DOHH2 (cell line): Measurements from ENCODE around the gene RPTOR.

ENCODE experiments used
- H3F3A ChIP-seq: fragments of 200-600 bp; sonication (generic), shearing (Covaris generic); 2 replicates; pipeline ENCODE4 v1.6.0; 2016; ENCODE audit warnings: antibody characterized with exemption, mild to moderate bottlenecking; ENCODE audit not compliant: control insufficient read depth, insufficient read depth
- H3K27ac ChIP-seq: fragments of 200-600 bp; sonication (generic); 2 replicates; pipeline ENCODE4 v1.5.1; 2014; ENCODE audit warnings: low read depth, mild to moderate bottlenecking, low read length, moderate library complexity
- H3K27me3 ChIP-seq: fragments of 200-600 bp; sonication (generic); 2 replicates; pipeline ENCODE4 v1.6.1; 2014; ENCODE audit warnings: mild to moderate bottlenecking, low read length, mixed read lengths; ENCODE audit not compliant: control insufficient read depth
- H3K36me3 ChIP-seq: fragments of 200-600 bp; sonication (generic); 2 replicates; pipeline ENCODE4 v1.6.1; 2014; ENCODE audit warnings: mild to moderate bottlenecking, low read length, moderate library complexity, mixed read lengths; ENCODE audit not compliant: control insufficient read depth
- H3K4me1 ChIP-seq: fragments of 200-600 bp; sonication (generic); 2 replicates; pipeline ENCODE4 v1.6.1; 2014; ENCODE audit warnings: mild to moderate bottlenecking, low read length, mixed read lengths; ENCODE audit not compliant: control insufficient read depth
- H3K4me2 ChIP-seq: fragments of 200-600 bp; sonication (generic); 2 replicates; pipeline ENCODE4 v1.6.0; 2014; ENCODE audit warnings: mild to moderate bottlenecking, low read length, moderate library complexity
- H3K4me3 ChIP-seq: fragments of 200-600 bp; sonication (generic); 2 replicates; pipeline ENCODE4 v1.5.1; 2014; ENCODE audit warnings: mild to moderate bottlenecking, low read length, mixed read lengths
- H3K79me2 ChIP-seq: fragments of 200-600 bp; sonication (generic); 2 replicates; pipeline ENCODE4 v1.6.1; 2014; ENCODE audit warnings: mild to moderate bottlenecking, low read length, mixed read lengths; ENCODE audit not compliant: control insufficient read depth
- H3K9me2 ChIP-seq: fragments of 200-600 bp; sonication (generic); replicated peaks from 2 replicates; pipeline ENCODE4 v1.6.1; 2014; ENCODE audit warnings: mild to moderate bottlenecking, low read length, mixed read lengths; ENCODE audit not compliant: control insufficient read depth
- H3K9me3 ChIP-seq: fragments of 200-600 bp; sonication (generic); 2 replicates; pipeline ENCODE4 v1.6.1; 2014; ENCODE audit warnings: antibody characterized with exemption, low read length, mixed read lengths; ENCODE audit not compliant: control insufficient read depth, insufficient read depth
- H4K20me1 ChIP-seq: fragments of 200-600 bp; sonication (generic); 2 replicates; pipeline ENCODE4 v1.6.0; 2014; ENCODE audit warnings: low read depth, mild to moderate bottlenecking, antibody characterized with exemption, low read length, moderate library complexity; ENCODE audit not compliant: control insufficient read depth, insufficient read depth
- EZH2phosphoT487 ChIP-seq: fragments of 200-600 bp; sonication (generic); IDR thresholded peaks from 2 replicates; pipeline ENCODE4 v1.6.1; 2017; ENCODE audit warnings: borderline replicate concordance, mild to moderate bottlenecking, antibody characterized with exemption, low read length, moderate library complexity, mixed read lengths
- TF ChIP-seq, protein P1 (sequence below): fragments of 200-600 bp; sonication (generic); IDR thresholded peaks from one replicate; pipeline ENCODE4 v1.5.1; 2014; ENCODE audit warnings: antibody characterized with exemption, mild to moderate bottlenecking, low read depth, low read length; ENCODE audit not compliant: poor library complexity, severe bottlenecking

The RPTOR gene

DNA sequence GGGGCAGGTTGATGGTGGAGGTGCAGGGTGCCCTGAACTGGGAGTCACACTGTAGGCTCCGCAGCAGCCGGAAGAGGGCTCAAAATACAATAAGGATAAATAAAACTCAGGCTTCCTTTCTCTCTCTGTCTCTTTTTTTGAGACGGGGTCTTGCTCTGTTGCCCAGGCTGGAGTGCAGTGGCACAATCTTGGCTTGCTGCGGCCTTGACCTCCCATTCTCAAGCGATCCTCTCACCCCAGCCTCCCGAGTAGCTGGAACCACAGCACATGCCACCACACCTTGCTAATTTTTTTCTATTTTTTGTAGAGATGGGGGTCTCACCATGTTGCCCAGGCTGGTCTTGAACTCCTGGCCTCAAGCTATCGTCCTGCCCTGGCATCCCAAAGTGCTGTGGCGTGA, 35.3 kb upstream of the RPTOR start:
- Histone ChIP-seq H3K4me1 (no peaks in the 10 kb centered on the region), H3K4me3 (no peak overlapping the region), H4K20me1 (no peaks in the 10 kb centered on the region), H3K36me3 (no peaks in the 10 kb centered on the region), H3K4me2 (no peak overlapping the region), H3K27me3 (no peaks in the 10 kb centered on the region; the same call in 1 of the 2 replicates), H3K79me2 (no peaks in the 10 kb centered on the region), H3K27ac (no peak overlapping the region), H3K9me2 (no peaks in the 10 kb centered on the region), H3F3A (no peaks in the 10 kb centered on the region), H3K9me3 (no peaks in the 10 kb centered on the region)
- no peak for TF ChIP-seq EZH2phosphoT487

GRCh38 chr17:80510132-80510531, 34.5 kb upstream of the RPTOR start:
- no peak overlapping the region for H3K4me3 ChIP-seq
- no peaks in the 10 kb centered on the region for H3F3A ChIP-seq
- no peaks in the 10 kb centered on the region; the same call in 1 of the 2 replicates for H3K27me3 ChIP-seq
- no peaks in the 10 kb centered on the region for H3K36me3 ChIP-seq
- H3K9me2 ChIP-seq = no peaks in the 10 kb centered on the region
- H3K9me3 ChIP-seq = no peaks in the 10 kb centered on the region
- H3K4me1 ChIP-seq = no peaks in the 10 kb centered on the region
- H3K79me2 ChIP-seq = no peaks in the 10 kb centered on the region
- no peak overlapping the region for H3K27ac ChIP-seq
- no peak overlapping the region for H3K4me2 ChIP-seq
- no peaks in the 10 kb centered on the region for H4K20me1 ChIP-seq
- TF ChIP-seq EZH2phosphoT487 = no peak
- TF ChIP-seq, protein P1, sequence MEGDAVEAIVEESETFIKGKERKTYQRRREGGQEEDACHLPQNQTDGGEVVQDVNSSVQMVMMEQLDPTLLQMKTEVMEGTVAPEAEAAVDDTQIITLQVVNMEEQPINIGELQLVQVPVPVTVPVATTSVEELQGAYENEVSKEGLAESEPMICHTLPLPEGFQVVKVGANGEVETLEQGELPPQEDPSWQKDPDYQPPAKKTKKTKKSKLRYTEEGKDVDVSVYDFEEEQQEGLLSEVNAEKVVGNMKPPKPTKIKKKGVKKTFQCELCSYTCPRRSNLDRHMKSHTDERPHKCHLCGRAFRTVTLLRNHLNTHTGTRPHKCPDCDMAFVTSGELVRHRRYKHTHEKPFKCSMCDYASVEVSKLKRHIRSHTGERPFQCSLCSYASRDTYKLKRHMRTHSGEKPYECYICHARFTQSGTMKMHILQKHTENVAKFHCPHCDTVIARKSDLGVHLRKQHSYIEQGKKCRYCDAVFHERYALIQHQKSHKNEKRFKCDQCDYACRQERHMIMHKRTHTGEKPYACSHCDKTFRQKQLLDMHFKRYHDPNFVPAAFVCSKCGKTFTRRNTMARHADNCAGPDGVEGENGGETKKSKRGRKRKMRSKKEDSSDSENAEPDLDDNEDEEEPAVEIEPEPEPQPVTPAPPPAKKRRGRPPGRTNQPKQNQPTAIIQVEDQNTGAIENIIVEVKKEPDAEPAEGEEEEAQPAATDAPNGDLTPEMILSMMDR = no peak

DNA sequence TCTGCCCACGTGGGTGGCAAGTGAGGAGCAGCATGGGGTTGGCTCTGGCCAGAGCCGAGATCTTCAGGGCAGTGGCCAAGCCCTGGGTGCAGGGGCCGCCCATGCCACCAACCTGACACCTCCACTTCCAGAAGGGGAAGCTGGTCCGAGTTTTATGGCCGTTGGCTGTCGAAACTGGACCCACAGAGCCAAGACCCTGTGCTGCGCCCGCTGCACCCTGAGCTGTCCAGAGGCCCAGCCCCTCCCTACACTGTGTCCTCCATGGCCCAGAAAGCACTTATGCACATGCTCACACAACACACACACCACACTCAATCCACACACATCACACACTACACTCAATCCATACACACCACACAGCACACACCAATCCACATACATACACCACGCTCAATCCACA, 33.9 kb upstream of the RPTOR start:
- Histone ChIP-seq H3K4me3 (no peak overlapping the region), H4K20me1 (no peaks in the 10 kb centered on the region), H3K27ac (no peak overlapping the region), H3K4me1 (no peaks in the 10 kb centered on the region), H3F3A (no peaks in the 10 kb centered on the region), H3K79me2 (no peaks in the 10 kb centered on the region), H3K4me2 (no peak overlapping the region), H3K9me3 (no peaks in the 10 kb centered on the region), H3K27me3 (no peaks in the 10 kb centered on the region; the same call in 1 of the 2 replicates), H3K9me2 (no peaks in the 10 kb centered on the region), H3K36me3 (no peaks in the 10 kb centered on the region)
- TF ChIP-seq, protein P1 = no peak
- TF ChIP-seq EZH2phosphoT487 = no peak

DNA sequence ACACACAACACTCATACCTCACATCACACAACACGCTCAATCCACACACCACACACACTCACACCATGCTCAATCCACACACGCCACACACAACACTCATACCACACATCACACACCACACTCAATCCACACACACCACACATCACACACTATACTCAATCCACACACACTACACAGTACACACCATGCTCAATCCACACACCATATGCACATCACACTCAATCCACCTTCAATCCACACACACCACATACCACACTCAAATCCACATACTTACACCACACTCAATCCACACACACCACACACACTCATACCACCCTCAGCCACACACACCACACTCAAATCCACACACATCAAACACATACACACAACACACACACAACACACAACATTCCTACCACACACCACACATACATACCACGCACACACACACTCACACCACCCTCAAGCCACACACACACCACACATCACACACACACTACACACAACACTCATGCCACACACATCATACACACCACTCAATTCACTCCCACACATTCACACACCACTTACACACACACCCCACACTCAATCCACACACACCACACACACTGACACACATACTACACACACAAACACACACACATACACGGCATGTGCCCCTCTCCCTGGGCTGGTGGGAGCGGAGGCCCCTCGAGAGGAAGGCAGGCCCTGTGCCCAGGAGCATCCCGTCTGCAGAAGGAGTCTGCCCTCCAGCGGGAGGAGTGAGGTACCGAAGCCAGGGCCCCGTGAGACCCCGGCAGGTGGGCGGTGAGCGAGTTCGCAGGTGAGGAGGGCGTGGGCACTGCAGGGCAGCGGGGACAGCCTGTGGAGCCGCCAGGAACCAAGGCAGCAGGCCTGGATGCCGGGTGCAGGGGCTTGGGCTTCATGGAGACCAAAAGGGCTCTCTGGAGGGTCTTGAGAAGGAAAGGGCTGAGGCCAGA, 33.1 kb upstream of the RPTOR start:
- Histone ChIP-seq H3F3A (no peaks in the 10 kb centered on the region), H3K9me2 (no peaks in the 10 kb centered on the region), H4K20me1 (no peaks in the 10 kb centered on the region), H3K79me2 (no peaks in the 10 kb centered on the region), H3K27me3 (no peaks in the 10 kb centered on the region; the same call in 1 of the 2 replicates), H3K27ac (no peak overlapping the region), H3K36me3 (no peaks in the 10 kb centered on the region), H3K4me1 (no peaks in the 10 kb centered on the region), H3K4me2 (no peak overlapping the region), H3K9me3 (no peaks in the 10 kb centered on the region), H3K4me3 (no peak overlapping the region)
- no peak for TF ChIP-seq EZH2phosphoT487
- TF ChIP-seq, protein P1 = peak; percentile 35
